PFSK-1 (cell line): ENCODE measurements around the gene MANEAL.

Experiments used
- FOXP2 ChIP-seq: optimal IDR thresholded peaks from 2 replicates; pipeline ENCODE3; 2011; ENCODE audit warnings: borderline replicate concordance, control low read depth, inconsistent platforms; ENCODE audit not compliant: insufficient read depth; ENCODE audit errors: extremely low read length, extremely low read depth
- POLR2AphosphoS5 ChIP-seq: IDR thresholded peaks from 2 replicates; pipeline ENCODE4 v1.6.1; 2012; ENCODE audit warnings: low read depth, mild to moderate bottlenecking, control low read depth, low read length, moderate library complexity
- SIN3A ChIP-seq: IDR thresholded peaks from 2 replicates; pipeline ENCODE4 v1.6.1; 2012; ENCODE audit warnings: mild to moderate bottlenecking, low read length, moderate library complexity, borderline replicate concordance; ENCODE audit not compliant: insufficient read depth
- TF ChIP-seq, protein P1 (sequence below), 2 experiments: IDR thresholded peaks; 2 replicates each; pipeline versions ENCODE4 v1.6.1 to v1.8.0; 2011 to 2012; ENCODE audit warnings: low read depth in 2 of 2, low read length in 2 of 2, control low read depth in 1 of 2, inconsistent platforms in 1 of 2, mild to moderate bottlenecking in 1 of 2, moderate library complexity in 1 of 2; ENCODE audit not compliant: insufficient read depth in 1 of 2

- no peak for TF ChIP-seq POLR2AphosphoS5
- no peak for TF ChIP-seq SIN3A
- TF ChIP-seq, protein P1, sequence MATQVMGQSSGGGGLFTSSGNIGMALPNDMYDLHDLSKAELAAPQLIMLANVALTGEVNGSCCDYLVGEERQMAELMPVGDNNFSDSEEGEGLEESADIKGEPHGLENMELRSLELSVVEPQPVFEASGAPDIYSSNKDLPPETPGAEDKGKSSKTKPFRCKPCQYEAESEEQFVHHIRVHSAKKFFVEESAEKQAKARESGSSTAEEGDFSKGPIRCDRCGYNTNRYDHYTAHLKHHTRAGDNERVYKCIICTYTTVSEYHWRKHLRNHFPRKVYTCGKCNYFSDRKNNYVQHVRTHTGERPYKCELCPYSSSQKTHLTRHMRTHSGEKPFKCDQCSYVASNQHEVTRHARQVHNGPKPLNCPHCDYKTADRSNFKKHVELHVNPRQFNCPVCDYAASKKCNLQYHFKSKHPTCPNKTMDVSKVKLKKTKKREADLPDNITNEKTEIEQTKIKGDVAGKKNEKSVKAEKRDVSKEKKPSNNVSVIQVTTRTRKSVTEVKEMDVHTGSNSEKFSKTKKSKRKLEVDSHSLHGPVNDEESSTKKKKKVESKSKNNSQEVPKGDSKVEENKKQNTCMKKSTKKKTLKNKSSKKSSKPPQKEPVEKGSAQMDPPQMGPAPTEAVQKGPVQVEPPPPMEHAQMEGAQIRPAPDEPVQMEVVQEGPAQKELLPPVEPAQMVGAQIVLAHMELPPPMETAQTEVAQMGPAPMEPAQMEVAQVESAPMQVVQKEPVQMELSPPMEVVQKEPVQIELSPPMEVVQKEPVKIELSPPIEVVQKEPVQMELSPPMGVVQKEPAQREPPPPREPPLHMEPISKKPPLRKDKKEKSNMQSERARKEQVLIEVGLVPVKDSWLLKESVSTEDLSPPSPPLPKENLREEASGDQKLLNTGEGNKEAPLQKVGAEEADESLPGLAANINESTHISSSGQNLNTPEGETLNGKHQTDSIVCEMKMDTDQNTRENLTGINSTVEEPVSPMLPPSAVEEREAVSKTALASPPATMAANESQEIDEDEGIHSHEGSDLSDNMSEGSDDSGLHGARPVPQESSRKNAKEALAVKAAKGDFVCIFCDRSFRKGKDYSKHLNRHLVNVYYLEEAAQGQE (IDR thresholded peaks at IDR 0.05; ENCODE audit: insufficient read depth in 1 of 2, low read depth in 2 of 2, low read length in 2 of 2): no peak
- no peak for TF ChIP-seq FOXP2
Observed at GRCh38 chr1:37840711-37841110, 47.1 kb downstream of the MANEAL start.
